Fibroblast of skin of back (primary cell): ENCODE results near the gene RIT2.
"Not testable (repeated sequence)": the region's sequence is repeated elsewhere in the genome, so short reads cannot be mapped to it uniquely, and the experiment has no call there.

ENCODE experiments used
- DNase-seq: peaks from one replicate; pipeline ENCODE4 v3.0.0-alpha.2; 2013

The RIT2 gene

DNA sequence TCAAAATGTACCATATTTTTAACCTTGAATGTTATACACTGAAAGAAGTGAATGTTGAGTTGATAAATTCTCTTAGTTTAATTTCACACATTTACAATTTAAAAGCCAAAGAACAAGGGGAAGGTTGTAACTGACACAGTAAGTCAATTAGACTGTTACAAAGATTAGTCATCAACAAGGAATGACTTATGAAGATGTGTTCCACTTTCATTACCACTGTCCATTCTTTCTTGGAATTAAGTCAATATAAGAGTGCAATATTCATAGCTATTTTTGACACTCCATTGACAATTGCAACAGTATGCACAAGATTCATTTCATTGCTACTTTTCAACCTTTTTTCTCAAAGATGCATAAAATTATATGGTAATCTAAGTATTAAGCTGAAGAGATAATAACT is 291.3 kb downstream of the RIT2 start:
- DNase-seq: no peak

DNA sequence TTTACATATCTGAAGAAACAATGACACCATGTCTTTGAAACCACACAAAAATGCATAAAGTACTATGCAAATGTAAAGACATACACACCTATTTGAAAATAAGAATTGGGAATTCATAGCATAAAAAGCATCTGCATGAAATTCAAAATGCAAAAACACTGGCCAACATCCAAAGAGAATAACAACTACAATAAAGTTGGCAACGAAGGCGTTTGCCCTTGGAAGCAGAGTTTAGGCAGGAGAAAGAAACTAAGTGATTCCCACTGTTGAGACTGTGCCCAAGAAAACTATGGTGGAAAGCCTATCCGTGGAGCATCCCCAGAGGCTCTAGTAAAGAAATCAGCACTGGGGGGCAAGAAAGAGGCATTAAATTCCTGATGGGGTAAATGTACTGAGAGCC is 292.8 kb downstream of the RIT2 start:
- no peak for DNase-seq

DNA sequence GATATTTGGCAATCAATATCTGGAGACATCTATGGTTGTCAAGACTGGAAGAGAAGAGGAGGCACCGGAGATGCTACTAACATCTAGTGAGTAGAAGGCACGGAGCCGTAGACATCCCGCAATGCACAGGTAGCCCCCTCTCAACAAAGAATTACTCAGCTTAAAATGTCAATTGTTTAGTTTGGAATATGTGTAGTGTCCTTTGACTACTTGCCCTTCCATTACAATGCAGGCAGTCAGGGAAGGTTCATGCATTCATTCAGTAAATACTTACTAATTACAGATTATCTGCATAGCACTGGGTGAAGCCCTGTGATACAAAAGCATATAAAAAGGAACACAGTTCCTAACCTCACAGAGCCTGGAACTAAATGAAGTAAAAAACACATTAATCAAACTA is 294.0 kb downstream of the RIT2 start:
- no peak for DNase-seq

DNA sequence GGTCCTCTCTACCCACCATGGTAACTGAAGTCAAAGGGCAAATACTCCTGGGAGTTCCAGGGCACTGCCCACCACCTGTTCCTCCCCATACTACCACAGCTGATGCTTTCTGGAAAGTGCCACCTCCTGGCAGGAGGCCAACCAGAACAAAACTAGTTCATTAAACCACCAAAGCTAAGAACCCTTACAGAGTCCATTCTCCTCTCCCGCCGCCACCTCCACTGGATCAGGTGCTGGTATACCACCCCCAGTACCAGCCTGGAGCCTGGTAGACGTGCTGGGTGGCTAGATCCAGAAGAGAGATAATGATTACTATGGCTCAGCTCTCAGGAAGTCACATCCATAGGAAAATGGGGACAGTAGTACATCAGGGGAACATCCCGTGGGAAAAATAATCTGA is 300.9 kb downstream of the RIT2 start:
- no peak for DNase-seq

DNA sequence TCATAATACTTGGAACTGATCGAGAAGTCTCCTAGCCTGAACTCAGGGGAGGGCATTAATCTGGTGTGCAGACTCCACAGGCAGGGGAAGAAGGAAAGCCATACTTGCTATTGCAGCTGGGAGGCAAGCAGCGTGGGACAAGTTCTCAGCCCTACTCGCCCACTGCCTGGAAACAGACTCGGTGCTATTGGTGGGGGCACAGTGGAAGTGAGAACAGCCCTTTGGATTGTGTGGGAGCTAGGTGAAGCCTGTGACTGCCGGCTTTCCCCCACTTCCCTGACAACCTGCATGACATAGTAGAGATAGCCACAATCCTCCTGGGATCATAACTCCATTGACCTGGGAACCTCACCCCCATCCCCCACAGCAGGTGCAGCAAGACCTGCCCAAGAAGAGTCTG is 301.3 kb downstream of the RIT2 start:
- no peak for DNase-seq

DNA sequence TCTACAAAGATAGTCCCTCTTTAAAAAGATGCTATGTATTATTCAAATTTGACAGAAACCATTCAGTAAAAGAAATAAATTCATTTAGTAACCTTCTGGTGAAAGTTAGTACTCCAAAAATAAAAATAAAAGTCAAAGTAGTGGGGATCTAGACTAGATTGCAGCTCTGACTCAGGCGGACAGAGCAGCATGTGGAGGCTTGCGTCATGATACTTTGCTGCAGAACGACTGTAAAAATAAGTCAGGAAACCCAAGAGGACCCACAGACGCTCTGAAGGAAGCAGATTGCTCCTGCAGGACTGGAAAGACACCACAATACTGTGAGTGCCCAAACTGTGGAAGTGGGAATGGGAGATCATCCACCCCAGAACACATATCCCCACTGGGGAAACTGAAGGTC is 301.9 kb downstream of the RIT2 start:
- no peak for DNase-seq

DNA sequence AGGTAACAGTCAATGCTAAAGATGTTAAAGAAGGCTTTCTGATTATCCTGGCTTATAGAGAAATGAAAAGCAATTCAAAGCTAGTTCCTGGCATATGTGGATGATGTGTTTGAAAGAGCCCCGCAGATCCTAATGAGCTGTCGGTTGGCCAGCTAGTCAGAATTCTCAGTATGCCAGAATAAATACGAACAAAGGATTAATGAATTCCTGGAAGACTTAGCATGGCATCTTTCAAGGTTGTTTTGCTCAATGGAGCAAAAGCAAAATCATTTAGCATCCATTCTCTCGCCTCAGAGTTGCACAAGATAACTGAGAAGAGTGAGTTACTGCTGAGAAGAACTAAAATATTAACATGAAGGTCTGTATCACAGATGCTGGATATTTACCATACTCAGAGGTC is 307.6 kb downstream of the RIT2 start:
- no peak for DNase-seq

DNA sequence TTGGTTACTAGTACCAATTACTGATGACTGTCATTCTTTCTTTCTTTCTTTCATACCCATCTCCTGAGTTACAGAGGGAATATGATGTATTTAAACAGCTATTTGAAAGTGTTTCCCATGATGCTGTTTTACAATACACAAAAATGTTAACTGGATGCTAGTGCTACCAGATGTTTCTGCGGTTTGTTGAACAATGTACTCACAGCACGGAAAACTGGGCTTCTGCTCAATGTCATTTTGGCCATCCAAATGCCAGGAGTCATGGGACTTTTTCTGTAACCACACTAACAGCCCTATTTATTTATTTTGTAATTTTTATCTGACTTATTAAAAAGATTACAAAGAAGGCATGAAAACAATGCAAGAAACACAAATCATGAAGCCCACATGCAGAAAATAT is 313.8 kb downstream of the RIT2 start:
- peak; percentile 10 for DNase-seq

DNA sequence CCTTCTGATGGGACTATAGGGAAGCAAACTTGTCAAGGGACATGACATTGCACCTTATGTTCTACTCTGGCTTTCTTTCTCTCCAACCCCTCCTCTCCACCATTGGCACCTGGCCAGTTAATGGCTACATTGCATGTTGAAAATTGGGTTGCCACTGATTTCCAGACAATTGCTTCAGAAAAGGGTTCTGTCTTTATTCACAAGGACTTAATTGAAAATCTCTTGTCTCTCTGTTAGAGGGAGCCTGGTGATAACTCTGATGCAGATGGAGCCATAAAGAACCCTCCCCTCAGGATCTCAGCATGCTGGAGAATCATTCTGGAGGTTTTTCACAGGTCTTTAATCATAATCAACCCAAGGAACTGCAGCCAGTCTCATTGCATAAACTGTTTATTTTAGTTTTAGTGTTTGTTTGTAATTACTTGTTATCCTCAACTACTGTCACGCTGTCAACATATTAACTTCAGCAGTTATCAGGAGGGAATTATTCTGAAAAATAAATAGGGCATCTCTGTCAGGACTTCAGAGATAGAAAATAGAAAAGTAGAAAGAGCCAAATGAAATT is 316.8 kb downstream of the RIT2 start:
- DNase-seq: no peak

DNA sequence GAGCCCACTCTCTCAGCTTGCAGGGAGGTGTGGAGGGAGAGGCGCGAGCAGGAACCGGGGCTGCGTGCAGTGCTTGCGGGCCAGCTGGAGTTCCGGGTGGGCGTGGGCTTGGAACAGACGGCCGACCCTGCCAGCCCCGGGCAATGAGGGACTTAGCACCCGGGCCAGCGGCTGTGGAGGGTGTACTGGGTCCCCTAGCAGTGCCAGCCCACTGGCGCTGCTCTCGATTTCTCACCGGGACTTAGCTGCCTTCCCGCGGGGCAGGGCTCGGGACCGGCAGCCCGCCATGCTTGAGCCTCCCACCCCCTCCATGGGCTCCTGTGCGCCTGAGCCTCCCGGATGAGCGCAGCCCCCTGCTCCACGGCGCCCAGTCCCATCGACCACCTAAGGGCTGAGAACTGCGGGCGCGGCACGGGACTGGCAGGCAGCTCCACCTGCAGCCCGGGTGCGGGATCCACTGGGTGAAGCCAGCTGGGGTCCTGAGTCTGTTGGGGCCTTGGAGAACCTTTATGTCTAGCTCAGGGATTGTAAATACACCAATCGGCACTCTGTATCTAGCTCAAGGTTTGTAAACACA is 320.2 kb downstream of the RIT2 start:
- DNase-seq: not testable (repeated sequence)

DNA sequence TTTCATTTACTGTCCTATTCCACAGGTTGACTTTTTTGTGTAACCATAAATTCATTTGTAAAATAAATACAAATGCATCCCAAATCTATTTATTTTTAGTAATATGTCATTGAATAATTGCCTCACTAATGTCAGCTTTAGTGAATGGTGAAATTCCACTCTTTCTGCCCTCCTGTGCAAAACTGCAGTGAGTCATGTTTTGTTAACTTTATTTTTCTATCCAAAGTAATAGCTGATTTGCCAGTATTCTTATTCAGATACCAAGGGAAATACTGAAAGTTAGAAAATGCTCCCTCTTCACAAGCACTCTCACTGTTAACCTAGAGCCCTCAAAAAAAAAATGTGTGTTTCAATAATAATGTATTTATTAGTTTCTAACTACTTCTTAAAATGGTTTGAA is 322.8 kb downstream of the RIT2 start:
- DNase-seq: no peak

DNA sequence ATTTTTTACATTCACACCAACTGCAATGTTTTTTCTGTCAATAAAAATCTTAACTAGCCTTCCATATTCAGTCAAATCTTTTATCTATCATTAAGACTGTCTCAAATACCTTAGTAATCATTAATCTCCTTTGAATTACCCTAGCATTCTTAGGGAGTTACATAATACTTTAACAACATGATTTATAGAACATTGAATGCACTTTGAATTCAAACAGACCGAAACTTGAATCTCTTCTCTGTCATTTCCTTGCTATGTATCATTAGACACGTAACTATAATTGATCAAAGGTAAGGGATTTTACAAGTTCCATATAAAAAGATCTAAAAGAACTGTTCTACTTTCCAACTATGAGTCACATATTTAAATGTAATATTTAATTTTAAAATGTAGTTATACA is 330.9 kb downstream of the RIT2 start:
- no peak for DNase-seq

DNA sequence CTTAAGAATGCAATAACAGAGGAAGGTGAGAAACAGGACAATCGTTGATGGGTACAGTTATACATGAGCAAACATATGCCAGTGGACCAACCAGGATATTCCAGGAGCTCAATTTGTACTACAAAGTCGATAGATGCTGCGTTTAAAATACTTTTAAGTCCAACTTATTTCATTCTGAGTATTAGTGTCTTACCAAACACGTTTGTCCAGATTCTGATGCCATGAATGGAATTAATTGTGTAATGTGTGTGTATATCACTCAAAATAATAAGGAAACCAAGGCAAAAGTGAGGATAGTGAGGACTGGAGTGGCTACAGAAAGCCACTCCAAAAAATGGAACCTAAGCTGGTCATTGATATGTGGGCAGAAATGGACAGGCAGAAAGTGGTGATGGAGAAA is 332.6 kb downstream of the RIT2 start:
- DNase-seq: no peak

DNA sequence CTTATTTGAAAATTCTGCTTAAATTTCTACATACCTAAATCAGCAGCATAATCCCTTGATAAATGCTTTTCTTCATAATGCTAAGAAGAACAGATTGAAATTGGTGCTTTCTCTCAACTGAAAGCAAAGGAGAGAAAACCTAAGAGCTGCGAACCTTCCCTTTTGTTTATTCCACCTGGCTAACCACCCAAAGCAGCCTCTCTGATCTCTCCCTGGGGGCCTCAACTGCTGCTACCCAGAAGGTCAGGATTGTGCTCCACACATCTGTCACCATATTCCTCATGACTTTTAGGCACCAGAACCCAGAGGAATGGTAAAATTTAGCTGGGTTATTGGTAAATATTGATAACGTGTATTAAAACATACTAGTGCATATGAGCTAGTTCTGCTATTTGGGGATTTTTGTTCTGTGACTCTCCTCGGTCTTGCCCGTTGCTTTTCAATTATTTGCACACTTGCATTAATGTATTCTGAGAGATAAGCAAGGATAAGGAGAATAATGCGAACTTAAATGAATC is 334.1 kb downstream of the RIT2 start:
- DNase-seq: no peak

DNA sequence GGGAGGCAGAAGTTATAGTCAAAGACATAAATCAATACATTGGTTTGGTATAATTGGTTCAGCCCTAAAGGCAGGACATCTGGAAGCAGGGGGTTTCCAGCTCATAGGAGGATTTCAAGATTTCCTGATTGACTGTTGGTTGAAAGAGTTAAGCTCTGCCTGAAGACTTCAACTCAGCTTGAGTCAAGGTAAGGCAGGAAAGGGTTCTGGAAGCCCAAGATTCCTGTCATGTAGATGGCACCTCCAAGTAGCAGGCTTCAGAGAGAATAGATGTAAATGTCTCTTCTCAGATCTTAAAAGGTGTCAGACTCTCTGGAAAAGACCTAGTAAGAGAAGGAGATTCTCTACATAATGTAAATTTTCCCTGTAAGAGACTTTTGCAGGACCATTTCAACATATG is 335.3 kb downstream of the RIT2 start:
- DNase-seq: no peak

DNA sequence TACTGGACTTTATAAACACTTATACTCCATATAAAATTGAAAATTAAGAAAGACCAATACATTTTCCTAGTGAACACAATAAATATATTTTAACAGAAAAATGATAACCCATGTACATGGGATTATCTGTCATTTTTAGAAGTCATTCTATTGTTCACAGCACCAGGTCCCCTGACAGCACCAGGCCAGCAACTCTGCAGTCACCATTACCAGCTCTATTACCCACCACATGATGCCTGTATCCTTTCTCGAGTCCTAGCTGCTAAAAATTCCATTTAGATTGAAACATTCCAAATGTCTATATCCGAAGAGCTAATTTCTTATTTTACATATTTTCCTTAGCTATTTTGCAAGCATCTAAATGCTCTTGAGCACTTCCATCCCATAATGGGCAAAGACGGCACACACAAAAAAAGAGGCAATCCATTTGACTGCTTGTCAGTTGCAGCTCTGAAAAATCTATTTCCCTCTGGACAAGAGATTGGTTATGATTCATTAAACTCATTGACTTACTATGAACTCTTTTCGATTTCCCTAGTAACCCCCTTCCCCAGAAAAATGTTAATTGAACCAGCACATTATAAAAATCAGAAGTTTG is 336.9 kb downstream of the RIT2 start:
- DNase-seq: no peak

DNA sequence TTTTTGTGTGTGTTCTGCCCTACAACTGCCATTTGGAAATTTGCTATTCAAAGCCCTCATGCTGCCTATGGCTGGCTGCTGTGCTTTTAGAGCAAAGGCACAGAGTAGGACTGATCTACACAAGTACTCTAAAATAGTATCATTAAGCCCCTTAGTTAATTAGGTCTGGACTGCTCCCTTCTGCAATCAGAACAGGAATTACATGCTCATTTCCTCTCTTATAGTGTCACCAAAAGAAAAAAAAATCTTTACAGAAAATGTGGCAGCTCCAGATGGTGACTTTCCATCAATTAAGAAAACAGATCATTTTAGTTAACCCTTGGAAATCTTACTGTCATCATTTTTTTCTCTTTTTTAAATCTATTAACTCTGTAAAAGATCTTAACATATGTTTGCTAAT is 337.5 kb downstream of the RIT2 start:
- no peak for DNase-seq

DNA sequence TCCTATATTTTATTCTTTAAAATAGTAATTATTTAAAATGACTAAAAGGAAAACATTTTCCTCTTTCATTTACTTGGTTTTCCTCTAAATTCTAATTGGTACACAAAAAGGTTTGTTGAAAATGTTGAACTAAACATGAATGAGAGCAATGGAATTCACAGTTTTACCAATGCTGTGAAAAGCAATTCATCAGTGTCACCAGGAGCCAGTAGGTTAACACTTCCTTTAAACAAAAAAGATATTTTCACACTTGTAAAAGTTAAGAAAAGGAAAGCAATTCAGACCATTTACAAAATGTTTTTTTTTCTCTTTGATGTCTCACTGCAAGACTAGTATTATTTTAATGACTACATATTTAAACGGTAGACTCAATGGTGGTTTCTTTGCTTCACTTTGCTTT is 341.6 kb downstream of the RIT2 start:
- no peak for DNase-seq

DNA sequence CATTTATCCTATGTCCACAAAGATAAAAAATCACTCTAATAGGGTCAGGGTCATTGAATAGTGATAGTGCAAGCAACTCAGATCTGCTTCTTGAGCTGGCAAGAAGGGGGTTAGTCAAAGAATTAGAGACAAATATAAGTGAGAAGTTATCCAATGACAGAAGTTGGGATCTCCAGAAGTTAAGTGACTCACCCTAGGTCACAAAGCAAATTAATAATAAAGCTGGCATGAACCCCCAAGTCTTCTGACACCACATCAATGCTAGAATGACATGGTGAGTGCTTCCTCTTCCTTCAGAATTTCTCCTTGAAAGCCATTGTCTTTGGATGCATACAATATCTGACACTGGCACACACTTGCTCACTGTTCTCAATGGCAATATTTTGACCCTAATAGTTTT is 343.5 kb downstream of the RIT2 start:
- no peak for DNase-seq

DNA sequence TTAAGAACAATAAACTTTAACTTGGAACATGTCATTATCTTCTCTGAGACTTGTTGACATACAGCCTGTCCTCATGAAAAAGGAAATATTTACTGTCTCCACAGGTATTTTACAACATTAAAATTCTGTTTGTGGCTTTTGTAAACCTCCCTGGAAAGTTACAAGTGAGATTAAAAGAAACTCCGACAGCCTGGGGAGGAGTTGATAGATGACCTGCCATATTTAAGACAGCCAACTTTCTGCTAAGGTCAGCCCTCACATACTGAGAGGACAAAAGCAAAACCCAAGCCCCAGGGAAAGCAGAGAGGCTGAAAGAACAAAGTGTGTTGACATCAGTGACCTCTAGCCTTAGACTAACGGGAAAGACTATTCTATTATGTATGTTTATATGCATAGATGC is 350.2 kb downstream of the RIT2 start:
- DNase-seq: no peak

DNA sequence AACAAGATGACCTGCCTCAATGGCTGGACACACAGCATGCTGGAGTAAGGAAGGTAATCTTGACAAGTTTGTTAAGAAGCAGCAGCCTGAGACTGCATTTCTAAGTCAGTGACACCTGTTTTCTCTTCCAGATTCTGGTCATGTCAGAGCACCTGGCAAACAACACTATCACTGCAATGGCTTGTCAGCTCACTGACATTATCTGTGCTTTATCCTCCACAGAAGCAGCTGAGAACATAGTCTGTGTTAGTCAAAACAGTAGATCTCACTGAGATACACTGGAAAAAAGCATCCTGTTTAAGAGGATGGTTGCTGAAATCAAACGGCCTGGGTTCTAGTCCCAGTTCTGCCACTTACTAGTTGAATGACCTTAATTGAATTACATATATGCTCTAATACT is 355.2 kb downstream of the RIT2 start:
- DNase-seq: no peak

DNA sequence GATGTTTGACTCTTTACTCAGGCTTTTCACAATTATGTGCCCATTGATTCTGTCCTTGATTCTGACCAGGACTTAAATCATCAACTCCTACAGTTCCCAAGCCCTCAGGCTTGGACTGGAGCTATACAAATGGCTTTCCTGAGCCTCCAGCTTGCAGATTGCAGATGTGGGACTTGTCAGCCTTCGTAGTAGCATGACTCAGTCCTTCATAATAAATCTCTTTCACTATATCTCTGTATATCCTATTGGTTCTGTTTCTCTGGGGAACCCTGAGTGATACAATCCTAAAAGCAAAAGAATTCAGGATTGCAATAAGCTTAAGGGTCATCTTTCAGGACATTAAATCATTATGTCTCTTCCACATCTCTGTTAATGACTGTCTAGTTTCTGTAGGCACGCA is 356.6 kb downstream of the RIT2 start:
- DNase-seq: no peak

DNA sequence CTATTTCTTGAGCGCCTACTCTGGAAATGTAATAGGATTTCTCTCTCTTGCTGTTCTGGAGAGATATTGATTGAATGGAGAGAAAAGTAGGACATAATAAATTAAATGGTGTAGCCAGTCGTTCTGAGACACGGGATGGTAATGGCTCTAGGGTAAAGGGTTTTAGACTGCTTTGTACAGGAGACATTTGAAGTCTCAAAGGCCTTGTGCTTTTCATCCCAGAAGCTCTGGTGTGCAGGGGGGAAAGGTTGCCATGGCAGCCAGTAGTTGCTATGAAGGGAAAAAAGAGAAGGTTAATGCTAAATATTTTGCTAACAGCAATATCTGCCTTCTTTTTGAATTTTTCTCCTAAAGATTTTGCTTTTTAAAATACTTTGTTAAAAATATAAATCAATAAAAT is 359.3 kb downstream of the RIT2 start:
- no peak for DNase-seq

DNA sequence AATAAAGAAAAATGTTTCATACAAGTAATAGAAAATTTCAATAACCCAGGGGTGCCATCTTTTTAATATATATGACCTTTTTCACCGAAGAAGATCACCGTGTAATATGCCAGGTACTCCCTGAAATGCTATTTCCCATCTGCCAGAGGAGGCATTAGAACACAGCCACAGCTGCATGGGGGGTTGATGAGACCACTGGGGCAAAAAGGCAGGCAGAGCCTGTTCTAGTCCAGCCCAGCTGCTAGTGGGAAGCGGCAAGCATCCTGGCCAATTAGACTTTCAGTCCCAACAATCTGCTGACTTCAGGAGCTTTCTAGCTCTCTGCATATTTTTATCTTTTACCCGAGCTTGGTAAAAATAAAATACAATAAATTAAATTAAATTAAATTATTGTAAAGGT is 362.6 kb downstream of the RIT2 start:
- DNase-seq: no peak

DNA sequence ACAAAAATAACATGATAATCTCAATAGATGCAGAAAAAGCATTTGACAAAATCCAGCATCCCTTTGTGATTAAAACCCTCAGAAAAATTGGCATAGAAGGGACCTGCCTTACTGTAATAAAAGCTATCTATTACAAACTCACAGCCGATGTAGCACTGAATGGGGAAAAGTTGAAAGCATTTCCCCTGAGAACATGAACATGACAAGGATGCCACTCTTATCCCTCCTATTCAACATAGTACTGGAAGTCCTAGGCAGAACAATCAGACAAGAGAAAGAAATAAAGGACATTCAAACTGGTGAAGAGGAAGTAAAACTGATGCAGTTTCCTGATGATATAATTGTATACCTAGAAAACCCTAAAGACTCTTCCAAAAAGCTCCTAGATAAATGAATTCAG is 368.7 kb downstream of the RIT2 start:
- no peak for DNase-seq
